Effector CD8-positive, alpha-beta T cell (primary cell): ENCODE measurements around the gene SDS.

Experiments used
- DNase-seq: peaks from one replicate; lab custom pipeline; 2025; lab: John Stamatoyannopoulos, UW

SDS gene

GRCh38 chr12:113425960-113426453 is 22.3 kb upstream of the SDS start:
- no peak for DNase-seq

DNA sequence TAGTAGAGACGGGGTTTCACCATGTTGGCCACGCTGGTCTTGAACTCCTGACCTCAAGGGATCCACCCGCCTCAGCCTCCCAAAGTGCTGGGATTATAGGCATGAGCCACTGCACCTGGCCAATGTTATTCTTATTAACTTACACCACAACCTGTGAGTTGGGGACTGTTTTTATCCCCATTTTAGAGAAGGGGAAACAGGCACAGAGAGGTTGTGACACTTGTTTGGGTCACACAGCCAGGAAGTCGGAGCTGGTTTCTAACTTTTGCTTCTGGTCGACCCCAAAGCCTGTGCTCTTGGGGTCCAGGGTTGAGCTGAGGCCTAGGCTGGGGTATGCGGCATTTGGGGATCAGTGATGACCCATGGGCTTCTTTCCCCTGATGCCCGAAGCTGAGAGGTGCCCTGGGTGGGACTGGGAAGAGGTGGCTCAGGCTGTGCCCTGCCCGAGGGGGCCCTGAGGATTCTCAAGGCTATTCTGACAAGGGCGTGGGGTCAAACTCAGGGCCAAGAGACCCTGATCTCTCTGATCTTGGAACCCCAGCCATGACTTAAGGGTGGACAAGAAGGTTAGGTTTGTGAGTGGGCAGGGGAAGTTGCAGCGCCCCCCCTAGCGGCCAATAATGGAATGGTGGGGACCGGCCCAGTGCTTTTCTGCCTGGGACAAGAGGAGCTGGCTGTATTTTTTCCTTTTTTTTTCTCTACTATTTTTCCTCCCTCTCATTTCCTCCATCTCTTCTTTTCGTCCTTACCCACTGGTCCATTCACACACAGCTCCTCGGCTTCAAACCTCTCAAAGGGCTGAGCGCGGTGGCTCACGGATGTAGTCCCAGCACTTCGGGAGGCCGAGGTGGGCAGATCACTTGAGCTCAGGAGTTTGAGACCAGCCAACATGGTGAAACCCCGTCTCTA is 21.5 kb upstream of the SDS start:
- DNase-seq: peak; percentile 4

DNA sequence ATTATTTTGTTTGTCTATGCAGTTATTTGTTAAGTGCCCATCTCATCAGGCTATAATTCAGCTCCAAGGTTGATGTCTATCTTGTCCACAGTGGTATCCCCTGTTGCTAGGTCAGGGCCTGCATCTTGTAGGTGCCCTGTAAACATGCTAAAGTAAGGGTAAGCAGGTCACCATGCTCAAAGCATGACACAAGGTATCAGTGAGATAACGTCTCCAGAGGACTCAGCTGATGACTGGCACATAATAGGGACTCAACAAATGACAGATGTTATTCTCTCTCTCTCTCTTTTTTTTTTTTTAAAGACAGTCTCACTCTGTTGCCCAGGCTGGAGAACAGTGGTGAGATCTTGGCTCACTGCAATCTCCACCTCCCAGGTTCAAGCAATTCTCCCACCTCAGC is 20.8 kb upstream of the SDS start:
- no peak for DNase-seq

- DNase-seq: no peak
These were observed 19.4 kb upstream of the SDS start for GRCh38 chr12:113422886-113423669.

DNA sequence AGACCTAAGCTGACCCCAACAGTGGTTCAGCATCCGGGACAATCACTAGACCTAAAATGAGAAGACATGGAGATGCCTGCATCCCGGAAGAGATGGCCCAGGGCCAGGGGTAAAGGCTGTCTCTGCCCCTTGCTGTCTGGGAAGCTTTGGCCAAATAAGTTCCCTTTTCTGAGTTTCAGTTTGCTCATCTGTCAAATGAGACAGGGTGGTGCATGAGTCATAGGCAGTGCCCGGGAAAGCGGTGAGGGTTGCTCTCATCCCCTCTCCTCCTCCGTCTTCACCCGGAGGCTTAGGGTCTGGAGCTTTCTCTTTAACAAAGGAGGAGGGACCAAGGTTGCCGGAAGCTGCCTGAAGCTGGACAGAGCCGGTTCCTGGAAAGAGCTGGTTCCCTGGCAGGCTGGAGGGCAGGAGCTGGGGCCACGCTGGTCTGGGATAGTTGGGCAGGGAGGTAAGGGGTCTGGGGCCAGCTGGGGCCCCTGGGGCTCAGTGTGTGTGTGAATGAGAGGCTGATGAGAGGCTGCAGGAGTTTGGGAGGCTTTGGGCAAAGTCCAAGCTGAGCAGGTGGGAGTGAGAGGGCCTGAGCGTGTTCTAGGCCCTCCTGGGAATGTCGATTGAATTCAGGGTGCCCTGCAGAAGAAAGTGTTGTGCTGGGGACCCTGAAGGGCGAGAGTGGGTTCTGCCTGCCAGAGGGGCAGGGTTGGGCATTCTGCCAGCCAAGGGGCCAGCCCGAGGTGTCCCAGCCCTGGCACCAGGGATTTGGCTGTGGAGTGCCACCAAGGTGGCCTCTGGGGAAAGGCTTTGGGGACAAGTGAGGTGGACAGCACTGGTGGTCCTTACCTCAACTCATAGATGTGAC is 18.6 kb upstream of the SDS start, which contains the start of gene SDSL:
SDSL (plus strand) TSS at position 351 of the 856 bp plus-strand sequence. CDS start 5,603 bp downstream, outside the sequence.
- DNase-seq: no peak

DNA sequence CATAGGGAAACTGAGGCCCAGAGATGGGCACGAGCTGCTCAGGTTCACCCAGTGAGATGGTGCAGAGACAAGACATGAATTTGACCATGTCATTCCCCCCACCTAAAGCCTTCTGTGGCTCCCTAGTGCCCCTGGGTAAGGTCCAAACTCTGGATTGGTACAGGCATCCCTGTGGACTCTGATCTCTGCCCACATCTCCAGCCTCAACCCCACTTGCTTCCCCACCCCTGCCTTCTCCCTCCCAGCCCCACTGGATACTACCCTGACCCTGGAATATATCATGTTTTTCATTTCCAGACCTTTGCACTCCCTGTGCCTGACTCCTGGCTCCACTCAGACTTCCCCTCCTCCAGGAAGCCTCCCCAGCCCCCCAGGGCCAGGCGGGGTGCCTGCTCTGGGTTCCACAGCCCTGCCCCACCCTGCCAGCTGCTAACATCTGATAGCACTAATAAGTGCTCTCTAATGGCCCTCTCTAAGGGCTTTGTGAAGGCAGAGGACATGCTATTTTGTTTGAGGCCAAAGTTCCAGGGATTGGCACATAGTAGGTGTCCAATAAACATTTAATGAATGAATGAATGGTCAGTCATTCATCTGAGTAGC is 17.4 kb upstream of the SDS start:
- no peak for DNase-seq

DNA sequence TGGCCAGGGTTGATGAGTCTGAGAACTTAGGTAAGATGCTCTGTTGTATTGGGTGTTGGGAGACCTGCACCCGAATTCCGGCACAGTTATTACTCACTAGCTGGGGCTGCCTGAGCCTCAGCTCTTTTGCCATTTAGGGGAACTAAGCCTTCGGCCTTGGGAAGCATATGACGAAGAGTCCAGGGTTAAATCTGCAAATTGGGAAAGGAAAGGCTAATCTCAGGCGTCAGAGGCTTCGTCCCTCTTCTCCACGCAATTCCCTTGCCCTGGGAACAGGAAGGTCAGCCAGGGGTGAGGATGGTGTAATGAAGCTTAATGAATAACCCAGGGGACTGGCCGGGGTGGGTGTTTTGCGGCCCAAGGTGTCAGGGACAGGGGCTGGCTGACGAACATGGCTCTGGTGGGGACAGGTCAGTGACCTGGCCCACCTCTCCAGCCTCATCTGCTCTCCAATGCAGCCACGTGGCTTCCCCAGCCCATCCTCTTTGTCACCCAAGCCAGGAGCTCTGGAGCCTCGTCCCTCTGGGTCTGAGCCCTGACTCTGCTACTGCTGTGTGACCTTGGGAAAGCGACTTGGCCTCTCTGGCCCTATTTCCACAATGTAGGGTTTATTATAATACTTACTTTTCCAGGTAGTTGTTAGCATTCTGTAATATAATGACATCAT is 14.7 kb upstream of the SDS start:
- no peak for DNase-seq

DNA sequence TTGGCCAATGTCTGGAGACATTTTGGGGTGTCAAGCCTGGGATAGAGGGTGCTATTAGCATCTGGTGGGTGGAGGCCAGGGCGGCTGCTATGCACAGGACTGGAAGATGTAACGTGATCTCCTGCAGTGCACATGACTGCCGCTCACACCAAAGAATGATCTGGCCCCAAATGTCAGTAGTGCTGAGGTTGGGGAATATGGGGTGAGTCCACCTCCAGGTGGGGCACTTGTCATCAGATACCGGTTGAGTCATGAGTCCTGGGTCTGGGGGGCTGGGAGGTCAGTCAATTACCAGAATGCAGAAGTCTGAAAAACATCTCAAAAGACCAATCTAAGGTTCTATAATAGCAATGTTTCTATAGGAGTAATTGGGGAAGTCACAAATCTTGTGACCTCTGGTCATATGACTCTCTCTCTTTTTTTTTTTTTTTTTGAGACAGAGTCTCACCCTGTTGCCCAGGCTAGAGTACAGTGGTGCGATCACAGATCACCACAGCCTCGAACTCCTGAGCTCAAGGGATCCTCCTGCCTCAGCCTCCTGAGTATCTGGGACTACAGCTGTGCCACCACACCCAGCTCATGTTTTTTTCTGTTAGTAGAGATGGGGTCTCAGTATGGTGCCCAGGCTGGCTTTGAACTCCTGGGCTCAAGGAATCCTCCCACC is 12.5 kb upstream of the SDS start:
- DNase-seq: no peak

- no peak for DNase-seq
These were observed 10.9 kb upstream of the SDS start for GRCh38 chr12:113414519-113415038.

- no peak for DNase-seq
These were observed 9.8 kb upstream of the SDS start for GRCh38 chr12:113413488-113413939.

- no peak for DNase-seq
These were observed 5.9 kb upstream of the SDS start for GRCh38 chr12:113409462-113410124.

GRCh38 chr12:113408756-113409298 is 5.1 kb upstream of the SDS start:
- no peak for DNase-seq

GRCh38 chr12:113407931-113408600 is 4.4 kb upstream of the SDS start:
- DNase-seq: no peak

DNA sequence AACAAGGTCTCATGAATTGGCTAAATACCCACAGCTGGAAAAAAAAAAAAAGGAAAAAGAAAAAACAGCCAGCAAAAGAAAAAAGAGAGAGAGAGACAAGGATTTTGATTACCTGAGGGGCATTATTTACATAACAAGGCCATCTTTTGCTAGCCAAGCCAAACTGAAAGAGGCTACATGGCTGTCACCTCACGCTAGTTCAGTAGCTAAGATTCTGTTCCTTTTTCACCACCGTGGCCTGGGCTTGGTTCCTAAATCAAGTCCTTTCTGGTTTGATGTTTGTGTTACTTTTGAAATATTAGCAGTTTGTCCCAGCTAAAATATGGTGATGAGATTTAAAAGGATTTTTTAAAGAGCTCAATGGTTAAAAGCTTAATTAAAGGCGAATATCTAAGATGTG is 2.0 kb upstream of the SDS start:
- DNase-seq: no peak

- no peak for DNase-seq
These were observed 964 bp downstream of the SDS start for GRCh38 chr12:113402586-113403260.

DNA sequence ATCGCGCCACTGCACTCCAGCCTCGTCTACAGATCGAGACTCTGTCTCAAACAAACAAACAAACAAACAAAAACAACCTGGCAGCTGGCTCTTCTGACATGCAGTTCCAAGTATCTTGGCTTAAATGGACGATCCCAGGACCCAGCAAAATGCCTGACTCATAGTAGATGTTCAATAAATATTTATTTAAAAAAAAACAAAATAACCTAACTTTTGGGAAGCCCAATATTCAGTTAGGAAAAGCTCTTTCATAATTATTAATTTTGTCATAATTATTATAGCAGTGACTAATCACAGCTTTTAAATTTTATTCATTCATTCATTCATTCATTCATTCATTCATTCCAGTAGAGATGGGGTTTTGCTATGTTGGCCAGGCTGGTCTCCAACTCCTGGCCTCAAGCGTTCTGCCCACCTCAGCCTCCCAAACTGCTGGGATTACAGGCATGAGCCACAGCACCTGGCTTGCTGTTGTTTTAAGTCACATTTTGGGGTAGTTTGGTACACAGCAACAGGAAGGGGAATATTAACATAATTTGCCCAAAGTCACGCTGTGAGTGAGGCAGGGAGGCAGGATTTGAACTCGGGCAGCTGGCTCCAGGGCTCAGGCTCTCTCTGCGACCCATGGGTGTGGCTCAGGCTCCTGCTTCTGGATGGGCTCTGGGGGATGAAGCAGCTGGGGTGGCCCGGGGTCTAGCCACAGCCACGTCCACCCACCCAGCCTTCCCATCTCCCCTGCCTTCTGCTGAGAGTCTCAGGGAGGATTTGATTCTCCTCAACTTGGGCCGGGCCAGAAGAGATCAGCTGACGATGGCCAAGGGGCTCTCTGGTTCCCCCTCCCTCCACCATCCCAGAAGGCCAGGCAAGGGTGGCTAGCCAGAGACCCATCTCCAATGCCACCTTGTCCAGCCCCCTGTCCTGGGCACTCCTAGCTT is 2.4 kb downstream of the SDS start:
- DNase-seq: no peak

DNA sequence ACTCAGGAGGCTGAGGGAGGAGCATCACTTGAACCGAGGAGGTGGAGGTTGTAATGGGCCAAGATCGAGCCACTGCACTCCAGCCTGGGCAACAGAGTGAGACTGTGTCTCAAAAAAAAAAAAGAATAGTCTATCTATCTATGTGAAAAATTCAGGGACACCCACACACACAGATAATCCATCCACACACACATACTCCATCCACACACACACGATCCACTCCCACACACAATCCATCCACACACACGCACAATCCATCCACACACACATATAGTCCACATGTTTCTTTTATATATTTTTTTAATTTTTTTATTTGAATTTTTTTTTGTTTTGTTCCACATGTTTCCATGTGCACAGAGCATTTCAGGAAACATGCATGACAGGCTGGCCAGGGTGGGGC is 3.3 kb downstream of the SDS start:
- DNase-seq: no peak
